B cell (primary cell): ENCODE data around the gene OR52A1. TPM values are rescaled to one million over a fixed set of nuclear protein-coding genes. Genes with fewer than 3 reads are reported as not detected.

Experiments
- ATAC-seq: fragments of 200-7000 bp; cut with Tn5 transposase; one replicate; pipeline ENCODE4 v1.10.0; 2021; ENCODE audit warnings: low read depth, mild to moderate bottlenecking, moderate number of reproducible peaks, moderate library complexity
- CTCF ChIA-PET: fragments of 350-600 bp; sonication (Branson Sonifier 250); formaldehyde crosslinking; loops from one replicate; lab custom pipeline; 2021; ENCODE audit warnings: antibody characterized with exemption, inconsistent platforms; lab: Charles Lee
- POLR2A ChIA-PET: fragments of 350-600 bp; sonication (Branson Sonifier 250); formaldehyde crosslinking; loops from one replicate; lab custom pipeline; 2021; ENCODE audit warnings: antibody characterized with exemption; lab: Charles Lee
- DNase-seq: peaks from one replicate; pipeline ENCODE4 v3.0.0; 2013
- H2AFZ ChIP-seq: 2 replicates; pipeline ENCODE4 v1.6.1; 2012; ENCODE audit warnings: mild to moderate bottlenecking, low read depth, low read length; ENCODE audit not compliant: insufficient read depth, poor library complexity, severe bottlenecking
- H3K27ac ChIP-seq, 2 donors: 1 replicate in 1 of 2; 2 replicates in 1 of 2; pipeline ENCODE4 v1.5.1; 2012 to 2013; ENCODE audit warnings: low read length in 2 of 2, mild to moderate bottlenecking in 2 of 2, moderate library complexity in 1 of 2
- H3K27me3 ChIP-seq, 4 experiments: fragments of 200-600 bp in 1 of 4; sonication (generic) in 1 of 4; replicated peaks in 1 of 4; 1 replicate in 2 of 4; 2 replicates in 2 of 4; pipeline versions ENCODE4 v1.6.1 to v1.7.0; 2013 to 2016; ENCODE audit warnings: low read length in 3 of 4, mild to moderate bottlenecking in 2 of 4, mixed read lengths in 1 of 4, moderate library complexity in 1 of 4; ENCODE audit not compliant: insufficient read depth in 4 of 4, control insufficient read depth in 3 of 4; ENCODE audit errors: control extremely low read depth in 1 of 4
- H3K36me3 ChIP-seq, 2 experiments: replicated peaks in 1 of 2; 1 replicate in 1 of 2; 2 replicates in 1 of 2; pipeline versions ENCODE4 v1.6.1 to v1.7.1; 2013; ENCODE audit warnings: low read length in 1 of 2; ENCODE audit not compliant: insufficient read depth in 2 of 2, control insufficient read depth in 1 of 2; ENCODE audit errors: control extremely low read depth in 1 of 2, extremely low read depth in 1 of 2
- H3K4me1 ChIP-seq, 2 donors: fragments of 200-600 bp in 1 of 2; sonication (generic) in 1 of 2; 1 replicate in 1 of 2; 2 replicates in 1 of 2; pipeline versions ENCODE4 v1.5.1 to v1.6.1; 2013 to 2017; ENCODE audit warnings: low read length in 2 of 2; ENCODE audit not compliant: control insufficient read depth in 2 of 2, insufficient read depth in 2 of 2
- H3K4me2 ChIP-seq: replicated peaks from 2 replicates; pipeline ENCODE3; 2012; ENCODE audit warnings: mild to moderate bottlenecking, low read depth, low read length; ENCODE audit not compliant: poor library complexity, severe bottlenecking
- H3K4me3 ChIP-seq, 5 experiments: fragments of 200-600 bp in 1 of 5; sonication (generic) in 1 of 5; 1 replicate in 3 of 5; 2 replicates in 2 of 5; pipeline versions ENCODE4 v1.5.1 to v1.7.0; 2011 to 2016; ENCODE audit warnings: low read length in 4 of 5, mild to moderate bottlenecking in 4 of 5, low read depth in 2 of 5, control low read depth in 1 of 5, moderate library complexity in 1 of 5; ENCODE audit not compliant: insufficient read depth in 1 of 5; ENCODE audit errors: control extremely low read depth in 1 of 5, extremely low read depth in 1 of 5
- H3K79me2 ChIP-seq: fragments of 200-600 bp; sonication (generic); one replicate; pipeline ENCODE4 v1.6.0; 2016; ENCODE audit warnings: low read length; ENCODE audit not compliant: control insufficient read depth, insufficient read depth
- H3K9ac ChIP-seq: fragments of 200-600 bp; sonication (generic); 2 replicates; pipeline ENCODE4 v1.6.1; 2017; ENCODE audit warnings: mild to moderate bottlenecking, low read length, moderate library complexity
- H3K9me3 ChIP-seq, 3 donors: one replicate each; pipeline versions ENCODE4 v1.6.1 to v1.7.1; 2013; ENCODE audit warnings: low read length in 2 of 3; ENCODE audit not compliant: control insufficient read depth in 2 of 3, insufficient read depth in 1 of 3; ENCODE audit errors: control extremely low read depth in 1 of 3
- H4K20me1 ChIP-seq: 2 replicates; pipeline ENCODE4 v1.6.0; 2012; ENCODE audit warnings: mild to moderate bottlenecking, low read length; ENCODE audit not compliant: insufficient read depth, control insufficient read depth, poor library complexity, severe bottlenecking
- H3K27ac Mint-ChIP-seq: one replicate; pipeline ENCODE4 v1.8.0; 2021; ENCODE audit warnings: mixed read lengths
- H3K27me3 Mint-ChIP-seq: one replicate; pipeline ENCODE4 v1.8.0; 2021; ENCODE audit warnings: mixed read lengths
- H3K4me1 Mint-ChIP-seq: one replicate; pipeline ENCODE4 v1.8.0; 2021; ENCODE audit warnings: mixed read lengths
- H3K4me3 Mint-ChIP-seq: one replicate; pipeline ENCODE4 v1.8.0; 2021; ENCODE audit warnings: mixed read lengths
- H3K9me3 Mint-ChIP-seq: one replicate; pipeline ENCODE4 v1.8.0; 2022; ENCODE audit warnings: mixed read lengths; ENCODE audit not compliant: insufficient read depth
- CTCF ChIP-seq: fragments of 200-600 bp; IDR thresholded peaks from one replicate; pipeline ENCODE4 v1.8.0; 2022; ENCODE audit warnings: antibody characterized with exemption, mild to moderate bottlenecking
- EZH2 ChIP-seq: IDR thresholded peaks from 2 replicates; pipeline ENCODE4 v1.6.1; 2012; ENCODE audit warnings: borderline replicate concordance, low read depth, mild to moderate bottlenecking, moderate library complexity, low read length; ENCODE audit not compliant: insufficient read depth, poor library complexity, severe bottlenecking
- WGBS: methylation state at CpG from one replicate; pipeline ENCODE4 v1.1.5; 2013; ENCODE audit warnings: missing lambda C conversion rate; ENCODE audit not compliant: insufficient coverage; 5-methylcytosine and 5-hydroxymethylcytosine counted together
- intact Hi-C: fragments of 100-400 bp; cut with micrococcal nuclease; formaldehyde crosslinking; loops from one replicate; pipeline ENCODE4 v1.10.0; 2022
- polyA plus RNA-seq: library from polyadenylated mRNA; depleted of rRNA; stranded (reverse); fragments of >200 nt; gene quantifications from 2 replicates; pipeline ENCODE4 v1.2.3, GENCODE V29; 2012
- total RNA-seq, 2 donors: library from RNA; stranded (reverse); fragments of 120-200 nt in 1 of 2; gene quantifications; 1 replicate in 1 of 2; 2 replicates in 1 of 2; pipeline versions ENCODE4 v1.2.3 to v1.2.4, GENCODE V29; 2013 to 2022

OR52A1 gene
- total and polyA plus RNA-seq, 2 donors (not counting 1 experiment from before 2014, with no cell fraction given), result not detected

GRCh38 chr11:5136261-5136660, 18.3 kb downstream of the OR52A1 start:
- H3K4me2 ChIP-seq, result no peak overlapping the region
- H3K9ac ChIP-seq, result no peak overlapping the region
- H3K27ac ChIP-seq, result no peak overlapping the region
- H2AFZ ChIP-seq, result no peak overlapping the region
- no peak for ATAC-seq
- Mint-ChIP-seq H3K27ac (no peak overlapping the region), H3K4me1 (no peaks in the 10 kb centered on the region), H3K4me3 (no peak overlapping the region), H3K27me3 (no peaks in the 10 kb centered on the region), H3K9me3 (no peaks in the 10 kb centered on the region)
- H3K27me3 ChIP-seq, result no peaks in the 10 kb centered on the region
- no peaks in the 10 kb centered on the region for H3K36me3 ChIP-seq
- TF ChIP-seq CTCF (no peak), EZH2 (no peak)
- no peaks in the 10 kb centered on the region for H3K4me1 ChIP-seq
- no peaks in the 10 kb centered on the region for H3K9me3 ChIP-seq
- intact Hi-C loops, result no loop called here
- H4K20me1 ChIP-seq, result no peaks in the 10 kb centered on the region
- H3K4me3 ChIP-seq, result no peak overlapping the region
- DNase-seq, result no peak
- ChIA-PET CTCF (no interaction called here), POLR2A (no interaction called here)
- H3K79me2 ChIP-seq, result no peaks in the 10 kb centered on the region

- 90% methylated on average over 6 of the region's 8 CpGs for WGBS
- no peak overlapping the region for H3K4me2 ChIP-seq
- no peaks in the 10 kb centered on the region for H3K9me3 ChIP-seq
- H3K36me3 ChIP-seq, result no peaks in the 10 kb centered on the region
- ATAC-seq (no peak), DNase-seq (no peak)
- intact Hi-C loops, result no loop called here
- Mint-ChIP-seq H3K27me3 (no peaks in the 10 kb centered on the region), H3K9me3 (no peaks in the 10 kb centered on the region), H3K4me1 (no peaks in the 10 kb centered on the region), H3K27ac (no peak overlapping the region), H3K4me3 (no peak overlapping the region)
- no peaks in the 10 kb centered on the region for H4K20me1 ChIP-seq
- TF ChIP-seq EZH2, result no peak
- no peak for TF ChIP-seq CTCF
- H3K27ac ChIP-seq, result no peak overlapping the region
- H3K4me3 ChIP-seq, result no peak overlapping the region
- H3K9ac ChIP-seq, result no peak overlapping the region
- H3K79me2 ChIP-seq, result no peaks in the 10 kb centered on the region
- no peaks in the 10 kb centered on the region for H3K27me3 ChIP-seq
- no peaks in the 10 kb centered on the region for H3K4me1 ChIP-seq
- ChIA-PET CTCF (no interaction called here), POLR2A (no interaction called here)
- H2AFZ ChIP-seq, result no peak overlapping the region
Measured at GRCh38 chr11:5131584-5132335, 22.8 kb downstream of the OR52A1 start.
